Neural progenitor cell (in vitro differentiated cells): Measurements from ENCODE around the gene UBL4B. TPM values are rescaled to one million over a fixed set of nuclear protein-coding genes. Genes with fewer than 3 reads are reported as not detected.
"Not testable (repeated sequence)": the region's sequence is repeated elsewhere in the genome, so short reads cannot be mapped to it uniquely, and the experiment has no call there.

ENCODE experiments used
- DNase-seq: peaks from one replicate; pipeline ENCODE4 v3.0.0-alpha.2; 2016; ENCODE audit warnings: low spot score
- H2AFZ ChIP-seq: fragments of 200-600 bp; sonication (generic); replicated peaks from 2 replicates; pipeline ENCODE4 v1.6.1; 2016; ENCODE audit warnings: antibody characterized with exemption
- H3F3A ChIP-seq: fragments of 200-600 bp; sonication (generic); 2 replicates; pipeline ENCODE4 v1.6.1; 2016; ENCODE audit warnings: antibody characterized with exemption, low read depth
- H3K27ac ChIP-seq: fragments of 200-600 bp; sonication (generic); 2 replicates; pipeline ENCODE4 v1.5.1; 2016; ENCODE audit warnings: mild to moderate bottlenecking
- H3K27me3 ChIP-seq: fragments of 200-600 bp; sonication (generic); 2 replicates; pipeline ENCODE4 v1.6.1; 2016; ENCODE audit warnings: mild to moderate bottlenecking, moderate library complexity
- H3K36me3 ChIP-seq: fragments of 200-600 bp; sonication (generic); 2 replicates; pipeline ENCODE4 v1.5.1; 2016
- H3K4me1 ChIP-seq: fragments of 200-600 bp; sonication (generic); 2 replicates; pipeline ENCODE4 v1.6.1; 2016; ENCODE audit warnings: mixed run types
- H3K4me2 ChIP-seq: fragments of 200-600 bp; sonication (generic); 2 replicates; pipeline ENCODE4 v1.6.1; 2016
- H3K4me3 ChIP-seq: fragments of 200-600 bp; sonication (generic); 2 replicates; pipeline ENCODE4 v1.5.1; 2016
- H3K79me2 ChIP-seq: fragments of 200-600 bp; sonication (generic); 2 replicates; pipeline ENCODE4 v1.6.1; 2016; ENCODE audit warnings: low read depth
- H3K9ac ChIP-seq: fragments of 200-600 bp; sonication (generic); 2 replicates; pipeline ENCODE4 v1.6.1; 2016
- H3K9me3 ChIP-seq: fragments of 200-600 bp; sonication (generic); 2 replicates; pipeline ENCODE4 v1.5.1; 2016; ENCODE audit warnings: low read depth
- H4K20me1 ChIP-seq: fragments of 200-600 bp; sonication (generic); 2 replicates; pipeline ENCODE4 v1.6.1; 2016; ENCODE audit warnings: low read depth
- H3K27ac Mint-ChIP-seq: 3 replicates; pipeline ENCODE4 v1.8.0; 2021; ENCODE audit warnings: mixed read lengths
- H3K27me3 Mint-ChIP-seq: 2 replicates; pipeline ENCODE4 v1.8.0; 2022; ENCODE audit warnings: low read depth, mild to moderate bottlenecking, inconsistent platforms, moderate library complexity, mixed read lengths; ENCODE audit not compliant: insufficient read depth
- H3K36me3 Mint-ChIP-seq: 3 replicates; pipeline ENCODE4 v1.8.0; 2021; ENCODE audit warnings: mixed read lengths
- H3K4me1 Mint-ChIP-seq: 3 replicates; pipeline ENCODE4 v1.8.0; 2021; ENCODE audit warnings: mixed read lengths
- H3K4me3 Mint-ChIP-seq: 3 replicates; pipeline ENCODE4 v1.8.0; 2021; ENCODE audit warnings: mild to moderate bottlenecking, moderate library complexity, mixed read lengths
- H3K9me3 Mint-ChIP-seq: 3 replicates; pipeline ENCODE4 v1.8.0; 2020; ENCODE audit warnings: mixed read lengths
- CTCF ChIP-seq: fragments of 200-600 bp; sonication (generic); IDR thresholded peaks from 2 replicates; pipeline ENCODE4 v1.5.1; 2017; ENCODE audit warnings: antibody characterized with exemption, mild to moderate bottlenecking
- EZH2 ChIP-seq: fragments of 200-600 bp; sonication (generic); IDR thresholded peaks from 2 replicates; pipeline ENCODE4 v1.6.1; 2017; ENCODE audit warnings: antibody characterized with exemption, mild to moderate bottlenecking, moderate library complexity
- EZH2phosphoT487 ChIP-seq: fragments of 200-600 bp; sonication (generic); IDR thresholded peaks from 2 replicates; pipeline ENCODE4 v1.6.1; 2017; ENCODE audit warnings: antibody characterized with exemption
- total RNA-seq: library from RNA; depleted of rRNA; stranded (reverse); fragments of >200 nt; gene quantifications from 2 replicates; pipeline ENCODE4 v1.2.3, GENCODE V29; 2015; ENCODE audit warnings: low replicate concordance

The UBL4B gene
- total RNA-seq, 1 donor from 2014 or later, result not detected

GRCh38 chr1:110076789-110077500 is 35.3 kb upstream of the UBL4B start:
- no peaks in the 10 kb centered on the region for H3K4me1 Mint-ChIP-seq
- H3K27me3 Mint-ChIP-seq, result peaks cover 60% of the 10 kb centered on the region
- no peak overlapping the region for H3K27ac Mint-ChIP-seq

GRCh38 chr1:110079995-110080394 is 32.2 kb upstream of the UBL4B start:
- not testable (repeated sequence) for H3K79me2 ChIP-seq, H3K9me3 ChIP-seq, H2AFZ ChIP-seq, H3K4me2 ChIP-seq, H3K4me3 ChIP-seq, H3K27ac ChIP-seq, DNase-seq, H3K27ac Mint-ChIP-seq, H3K36me3 ChIP-seq, H3K9me3 Mint-ChIP-seq, H3K9ac ChIP-seq, H3K4me3 Mint-ChIP-seq, H3K36me3 Mint-ChIP-seq, H3F3A ChIP-seq
- H3K27me3 Mint-ChIP-seq, result peaks cover 66% of the 10 kb centered on the region
- Histone ChIP-seq H3K4me1 (peaks cover 11% of the 10 kb centered on the region), H4K20me1 (peaks cover 31% of the 10 kb centered on the region), H3K27me3 (peaks cover 98% of the 10 kb centered on the region)
- peaks cover 14% of the 10 kb centered on the region for H3K4me1 Mint-ChIP-seq

More at GRCh38 chr1:110076789-110077500, 35.3 kb upstream of the UBL4B start:
- no peaks in the 10 kb centered on the region for H3K36me3 Mint-ChIP-seq
- H3K9ac ChIP-seq, result no peak overlapping the region
- H2AFZ ChIP-seq, result no peak overlapping the region
- DNase-seq, result no peak
- H3K4me2 ChIP-seq, result no peak overlapping the region
- no peak overlapping the region for H3K27ac ChIP-seq
- H4K20me1 ChIP-seq, result peaks cover 3% of the 10 kb centered on the region
- H3K27me3 ChIP-seq, result peaks cover 98% of the 10 kb centered on the region
- TF ChIP-seq EZH2phosphoT487, result no peak
- TF ChIP-seq CTCF, result no peak
- TF ChIP-seq EZH2, result no peak
- H3K9me3 ChIP-seq, result no peaks in the 10 kb centered on the region
- H3K36me3 ChIP-seq, result no peaks in the 10 kb centered on the region
- H3F3A ChIP-seq, result no peaks in the 10 kb centered on the region
- no peaks in the 10 kb centered on the region for H3K9me3 Mint-ChIP-seq
- H3K79me2 ChIP-seq, result no peaks in the 10 kb centered on the region
- H3K4me1 ChIP-seq, result no peaks in the 10 kb centered on the region
- no peak overlapping the region for H3K4me3 Mint-ChIP-seq
- H3K4me3 ChIP-seq, result no peak overlapping the region

GRCh38 chr1:110081061-110081460 is 31.2 kb upstream of the UBL4B start:
- H3K4me3 Mint-ChIP-seq, result no peak overlapping the region
- no peak for DNase-seq
- no peaks in the 10 kb centered on the region for H3K79me2 ChIP-seq
- H3K4me1 Mint-ChIP-seq, result peaks cover 14% of the 10 kb centered on the region
- no peak overlapping the region for H3K9ac ChIP-seq
- peaks cover 15% of the 10 kb centered on the region for H3K4me1 ChIP-seq
- no peaks in the 10 kb centered on the region for H3K36me3 ChIP-seq
- no peak overlapping the region for H2AFZ ChIP-seq
- no peak overlapping the region for H3K4me2 ChIP-seq
- H3K27me3 Mint-ChIP-seq, result peaks cover 73% of the 10 kb centered on the region
- H3K27ac Mint-ChIP-seq, result no peak overlapping the region
- H3K27me3 ChIP-seq, result peaks cover 98% of the 10 kb centered on the region
- H3K27ac ChIP-seq, result no peak overlapping the region
- peaks cover 41% of the 10 kb centered on the region for H4K20me1 ChIP-seq
- no peak for TF ChIP-seq EZH2phosphoT487
- TF ChIP-seq CTCF, result no peak
- TF ChIP-seq EZH2, result no peak
- H3F3A ChIP-seq, result peaks cover 5% of the 10 kb centered on the region
- no peak overlapping the region for H3K4me3 ChIP-seq
- H3K9me3 Mint-ChIP-seq, result no peaks in the 10 kb centered on the region
- no peaks in the 10 kb centered on the region for H3K9me3 ChIP-seq
- H3K36me3 Mint-ChIP-seq, result no peaks in the 10 kb centered on the region

- TF ChIP-seq EZH2 (no peak), CTCF (no peak), EZH2phosphoT487 (no peak)
- peaks cover 76% of the 10 kb centered on the region for H3K27me3 Mint-ChIP-seq
- Histone ChIP-seq H3K27ac (no peak overlapping the region), H3K9ac (no peak overlapping the region), H3F3A (peaks cover 5% of the 10 kb centered on the region), H2AFZ (no peak overlapping the region), H3K4me1 (peaks cover 15% of the 10 kb centered on the region), H3K79me2 (no peaks in the 10 kb centered on the region), H3K27me3 (peaks cover 98% of the 10 kb centered on the region), H3K4me2 (no peak overlapping the region), H3K36me3 (no peaks in the 10 kb centered on the region), H3K4me3 (no peak overlapping the region), H3K9me3 (no peaks in the 10 kb centered on the region), H4K20me1 (peaks cover 43% of the 10 kb centered on the region)
- no peak overlapping the region for H3K27ac Mint-ChIP-seq
- no peaks in the 10 kb centered on the region for H3K36me3 Mint-ChIP-seq
- H3K9me3 Mint-ChIP-seq, result no peaks in the 10 kb centered on the region
- H3K4me1 Mint-ChIP-seq, result peaks cover 16% of the 10 kb centered on the region
- DNase-seq, result no peak
- H3K4me3 Mint-ChIP-seq, result peak overlapping the region; percentile 13
Observed at GRCh38 chr1:110082477-110082876, 29.8 kb upstream of the UBL4B start.
